ENCODE results near the gene TSEN54. TPM values are rescaled to one million over a fixed set of nuclear protein-coding genes. Genes with fewer than 3 reads are reported as not detected.

TSEN54 gene
- total and polyA plus RNA-seq, 2 experiments from 2014 or later = 45.9 to 62.5 TPM

DNA sequence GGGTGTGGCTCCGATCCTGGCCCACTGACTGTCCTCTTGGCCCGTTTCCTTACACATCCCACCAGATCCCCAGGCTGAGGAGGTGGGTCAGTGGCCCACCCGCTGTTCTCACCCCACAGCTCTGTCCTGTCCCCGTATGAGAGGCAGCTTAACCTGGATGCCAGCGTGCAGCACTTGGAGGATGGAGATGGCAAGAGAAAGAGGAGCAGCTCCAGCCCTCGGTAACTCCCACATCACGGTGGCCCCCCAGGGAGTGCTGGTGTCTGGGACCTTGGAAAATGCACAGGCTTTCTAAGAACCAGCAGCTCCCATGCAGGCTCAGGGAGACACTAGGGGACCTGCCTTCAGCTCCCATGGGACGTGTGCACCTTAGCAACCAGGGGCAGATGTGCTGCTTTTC is 5.0 kb downstream of the TSEN54 start (continued):
- TF ChIP-seq, protein P1, sequence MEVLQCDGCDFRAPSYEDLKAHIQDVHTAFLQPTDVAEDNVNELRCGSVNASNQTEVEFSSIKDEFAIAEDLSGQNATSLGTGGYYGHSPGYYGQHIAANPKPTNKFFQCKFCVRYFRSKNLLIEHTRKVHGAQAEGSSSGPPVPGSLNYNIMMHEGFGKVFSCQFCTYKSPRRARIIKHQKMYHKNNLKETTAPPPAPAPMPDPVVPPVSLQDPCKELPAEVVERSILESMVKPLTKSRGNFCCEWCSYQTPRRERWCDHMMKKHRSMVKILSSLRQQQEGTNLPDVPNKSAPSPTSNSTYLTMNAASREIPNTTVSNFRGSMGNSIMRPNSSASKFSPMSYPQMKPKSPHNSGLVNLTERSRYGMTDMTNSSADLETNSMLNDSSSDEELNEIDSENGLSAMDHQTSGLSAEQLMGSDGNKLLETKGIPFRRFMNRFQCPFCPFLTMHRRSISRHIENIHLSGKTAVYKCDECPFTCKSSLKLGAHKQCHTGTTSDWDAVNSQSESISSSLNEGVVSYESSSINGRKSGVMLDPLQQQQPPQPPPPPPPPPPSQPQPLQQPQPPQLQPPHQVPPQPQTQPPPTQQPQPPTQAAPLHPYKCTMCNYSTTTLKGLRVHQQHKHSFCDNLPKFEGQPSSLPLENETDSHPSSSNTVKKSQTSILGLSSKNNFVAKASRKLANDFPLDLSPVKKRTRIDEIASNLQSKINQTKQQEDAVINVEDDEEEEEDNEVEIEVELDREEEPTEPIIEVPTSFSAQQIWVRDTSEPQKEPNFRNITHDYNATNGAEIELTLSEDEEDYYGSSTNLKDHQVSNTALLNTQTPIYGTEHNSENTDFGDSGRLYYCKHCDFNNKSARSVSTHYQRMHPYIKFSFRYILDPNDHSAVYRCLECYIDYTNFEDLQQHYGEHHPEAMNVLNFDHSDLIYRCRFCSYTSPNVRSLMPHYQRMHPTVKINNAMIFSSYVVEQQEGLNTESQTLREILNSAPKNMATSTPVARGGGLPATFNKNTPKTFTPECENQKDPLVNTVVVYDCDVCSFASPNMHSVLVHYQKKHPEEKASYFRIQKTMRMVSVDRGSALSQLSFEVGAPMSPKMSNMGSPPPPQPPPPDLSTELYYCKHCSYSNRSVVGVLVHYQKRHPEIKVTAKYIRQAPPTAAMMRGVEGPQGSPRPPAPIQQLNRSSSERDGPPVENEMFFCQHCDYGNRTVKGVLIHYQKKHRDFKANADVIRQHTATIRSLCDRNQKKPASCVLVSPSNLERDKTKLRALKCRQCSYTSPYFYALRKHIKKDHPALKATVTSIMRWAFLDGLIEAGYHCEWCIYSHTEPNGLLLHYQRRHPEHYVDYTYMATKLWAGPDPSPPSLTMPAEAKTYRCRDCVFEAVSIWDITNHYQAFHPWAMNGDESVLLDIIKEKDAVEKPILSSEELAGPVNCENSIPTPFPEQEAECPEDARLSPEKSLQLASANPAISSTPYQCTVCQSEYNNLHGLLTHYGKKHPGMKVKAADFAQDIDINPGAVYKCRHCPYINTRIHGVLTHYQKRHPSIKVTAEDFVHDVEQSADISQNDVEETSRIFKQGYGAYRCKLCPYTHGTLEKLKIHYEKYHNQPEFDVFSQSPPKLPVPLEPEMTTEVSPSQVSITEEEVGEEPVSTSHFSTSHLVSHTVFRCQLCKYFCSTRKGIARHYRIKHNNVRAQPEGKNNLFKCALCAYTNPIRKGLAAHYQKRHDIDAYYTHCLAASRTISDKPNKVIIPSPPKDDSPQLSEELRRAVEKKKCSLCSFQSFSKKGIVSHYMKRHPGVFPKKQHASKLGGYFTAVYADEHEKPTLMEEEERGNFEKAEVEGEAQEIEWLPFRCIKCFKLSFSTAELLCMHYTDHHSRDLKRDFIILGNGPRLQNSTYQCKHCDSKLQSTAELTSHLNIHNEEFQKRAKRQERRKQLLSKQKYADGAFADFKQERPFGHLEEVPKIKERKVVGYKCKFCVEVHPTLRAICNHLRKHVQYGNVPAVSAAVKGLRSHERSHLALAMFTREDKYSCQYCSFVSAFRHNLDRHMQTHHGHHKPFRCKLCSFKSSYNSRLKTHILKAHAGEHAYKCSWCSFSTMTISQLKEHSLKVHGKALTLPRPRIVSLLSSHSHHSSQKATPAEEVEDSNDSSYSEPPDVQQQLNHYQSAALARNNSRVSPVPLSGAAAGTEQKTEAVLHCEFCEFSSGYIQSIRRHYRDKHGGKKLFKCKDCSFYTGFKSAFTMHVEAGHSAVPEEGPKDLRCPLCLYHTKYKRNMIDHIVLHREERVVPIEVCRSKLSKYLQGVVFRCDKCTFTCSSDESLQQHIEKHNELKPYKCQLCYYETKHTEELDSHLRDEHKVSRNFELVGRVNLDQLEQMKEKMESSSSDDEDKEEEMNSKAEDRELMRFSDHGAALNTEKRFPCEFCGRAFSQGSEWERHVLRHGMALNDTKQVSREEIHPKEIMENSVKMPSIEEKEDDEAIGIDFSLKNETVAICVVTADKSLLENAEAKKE (CRISPR knock-in tag; IDR thresholded peaks at IDR 0.05) = no peak

DNA sequence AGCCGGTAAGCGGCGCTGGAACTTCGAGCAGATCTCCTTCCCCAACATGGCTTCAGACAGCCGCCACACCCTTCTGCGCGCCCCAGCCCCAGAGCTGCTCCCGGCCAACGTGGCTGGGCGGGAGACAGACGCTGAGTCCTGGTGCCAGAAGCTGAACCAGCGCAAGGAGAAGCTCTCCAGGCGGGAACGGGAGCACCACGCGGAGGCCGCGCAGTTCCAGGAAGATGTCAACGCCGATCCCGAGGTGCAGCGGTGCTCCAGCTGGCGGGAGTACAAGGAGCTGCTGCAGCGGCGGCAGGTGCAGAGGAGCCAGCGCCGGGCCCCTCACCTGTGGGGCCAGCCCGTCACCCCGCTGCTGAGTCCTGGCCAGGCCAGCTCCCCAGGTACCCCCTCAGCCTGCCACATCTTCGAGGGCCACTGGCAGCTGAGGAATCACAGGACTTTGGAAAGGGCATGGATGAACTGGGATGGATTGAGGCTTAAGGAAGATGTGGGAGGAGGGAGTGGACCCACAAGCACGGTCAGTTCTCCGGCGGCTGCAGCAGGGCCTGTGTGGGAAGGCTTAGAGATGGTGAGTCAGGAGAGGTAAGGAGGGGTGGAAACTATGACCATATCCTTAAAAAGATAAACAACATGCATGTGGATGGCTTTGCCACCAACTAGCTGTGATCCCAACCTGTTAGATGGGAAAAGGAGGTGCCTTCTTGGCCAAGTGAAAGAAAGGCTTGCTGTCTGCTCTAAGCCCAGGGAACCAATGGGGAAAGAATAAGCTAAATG is 5.8 kb downstream of the TSEN54 start:
- Mint-ChIP-seq H3K4me3 (no peak overlapping the region), H3K9me3 (no peaks in the 10 kb centered on the region; the same call in 2 of the 3 replicates), H3K27me3 (ENCODE audit: insufficient read depth, low read depth, poor library complexity) (peaks cover 24% of the 10 kb centered on the region), H3K27ac (no peak overlapping the region), H3K4me1 (peaks cover 29% of the 10 kb centered on the region), H3K36me3 (ENCODE audit: low read depth) (peaks cover 45% of the 10 kb centered on the region)
- H3K4me1 ChIP-seq (ENCODE audit: insufficient read depth) = peaks cover 21% of the 10 kb centered on the region; the same call in 1 of the 2 replicates
- peaks cover 16% of the 10 kb centered on the region for H3K79me2 ChIP-seq (replicated peaks; ENCODE audit: insufficient read depth)
- H3K27ac ChIP-seq (ENCODE audit: low read depth) = no peak overlapping the region
- no peaks in the 10 kb centered on the region for H3K9me2 ChIP-seq (ENCODE audit: insufficient read depth)
- no peak overlapping the region for H3K4me2 ChIP-seq
- no peak for DNase-seq (ENCODE audit: low spot score)
- H3K27me3 ChIP-seq (ENCODE audit: insufficient read depth) = peaks cover 6% of the 10 kb centered on the region; the same call in 1 of the 2 replicates
- peaks cover 15% of the 10 kb centered on the region for H3F3A ChIP-seq (replicated peaks; ENCODE audit: low read depth)
- peaks cover 18% of the 10 kb centered on the region for H3K36me3 ChIP-seq (ENCODE audit: insufficient read depth)
- peaks cover 16% of the 10 kb centered on the region for H4K20me1 ChIP-seq (replicated peaks; ENCODE audit: insufficient read depth)
- H3K4me3 ChIP-seq = no peak overlapping the region
- H2AFZ ChIP-seq = no peak overlapping the region
- no peak for ATAC-seq
- no peak for TF ChIP-seq EZH2phosphoT487 (IDR thresholded peaks at IDR 0.05; ENCODE audit: unreplicated experiment)
- TF ChIP-seq STAT1 (IDR thresholded peaks at IDR 0.05; ENCODE audit: unreplicated experiment) = no peak
- TF ChIP-seq EZH2 (IDR thresholded peaks at IDR 0.05; ENCODE audit: low read depth, unreplicated experiment) = no peak
- no peak for TF ChIP-seq ETS1 (IDR thresholded peaks at IDR 0.05)
- no peak for TF ChIP-seq NANOG (IDR thresholded peaks at IDR 0.05; ENCODE audit: borderline replicate concordance)
- TF ChIP-seq, protein P2, sequence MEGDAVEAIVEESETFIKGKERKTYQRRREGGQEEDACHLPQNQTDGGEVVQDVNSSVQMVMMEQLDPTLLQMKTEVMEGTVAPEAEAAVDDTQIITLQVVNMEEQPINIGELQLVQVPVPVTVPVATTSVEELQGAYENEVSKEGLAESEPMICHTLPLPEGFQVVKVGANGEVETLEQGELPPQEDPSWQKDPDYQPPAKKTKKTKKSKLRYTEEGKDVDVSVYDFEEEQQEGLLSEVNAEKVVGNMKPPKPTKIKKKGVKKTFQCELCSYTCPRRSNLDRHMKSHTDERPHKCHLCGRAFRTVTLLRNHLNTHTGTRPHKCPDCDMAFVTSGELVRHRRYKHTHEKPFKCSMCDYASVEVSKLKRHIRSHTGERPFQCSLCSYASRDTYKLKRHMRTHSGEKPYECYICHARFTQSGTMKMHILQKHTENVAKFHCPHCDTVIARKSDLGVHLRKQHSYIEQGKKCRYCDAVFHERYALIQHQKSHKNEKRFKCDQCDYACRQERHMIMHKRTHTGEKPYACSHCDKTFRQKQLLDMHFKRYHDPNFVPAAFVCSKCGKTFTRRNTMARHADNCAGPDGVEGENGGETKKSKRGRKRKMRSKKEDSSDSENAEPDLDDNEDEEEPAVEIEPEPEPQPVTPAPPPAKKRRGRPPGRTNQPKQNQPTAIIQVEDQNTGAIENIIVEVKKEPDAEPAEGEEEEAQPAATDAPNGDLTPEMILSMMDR (conservative IDR thresholded peaks at IDR 0.05; ENCODE audit: low read depth in 2 of 2) = no peak
- no peak for TF ChIP-seq ZNF331 (CRISPR knock-in tag; IDR thresholded peaks at IDR 0.05; ENCODE audit: low read depth)

Data from GM23338 (cell line).